GM19397 (cell line): ENCODE data around the gene HPCAL4.

Experiments used
- ATAC-seq: cut with Tn5 transposase; IDR thresholded peaks from one replicate; pipeline ENCODE4 v1.9.1; 2021; ENCODE audit warnings: mild to moderate bottlenecking, moderate library complexity; ENCODE audit not compliant: unreplicated experiment

HPCAL4 gene

GRCh38 chr1:39652554-39652953 is 38.7 kb downstream of the HPCAL4 start:
- no peak for ATAC-seq

- ATAC-seq, result no peak
Measured at GRCh38 chr1:39652105-39652504, 39.1 kb downstream of the HPCAL4 start.

GRCh38 chr1:39650431-39650830 is 40.8 kb downstream of the HPCAL4 start:
- ATAC-seq, result no peak

- no peak for ATAC-seq
Measured at GRCh38 chr1:39649636-39650185, 41.5 kb downstream of the HPCAL4 start.

- no peak for ATAC-seq
Measured at GRCh38 chr1:39648496-39648895, 42.7 kb downstream of the HPCAL4 start.

- ATAC-seq, result no peak
Measured at GRCh38 chr1:39647247-39647646, 44.0 kb downstream of the HPCAL4 start.

- ATAC-seq, result no peak
Measured at GRCh38 chr1:39646232-39647081, 44.8 kb downstream of the HPCAL4 start.

- ATAC-seq, result no peak
Measured at GRCh38 chr1:39645411-39646043, 45.7 kb downstream of the HPCAL4 start.

GRCh38 chr1:39643705-39644104 is 47.5 kb downstream of the HPCAL4 start:
- ATAC-seq, result no peak

GRCh38 chr1:39642796-39643195 is 48.4 kb downstream of the HPCAL4 start:
- no peak for ATAC-seq

- ATAC-seq, result no peak
Measured at GRCh38 chr1:39640861-39641260, 50.4 kb downstream of the HPCAL4 start.

- no peak for ATAC-seq
Measured at GRCh38 chr1:39639305-39640130, 51.7 kb downstream of the HPCAL4 start, which contains the start of gene HEYL. HEYL (minus strand) TSS chr1:39639643; CDS start chr1:39639625, 18 bp downstream.

GRCh38 chr1:39638965-39639304 is 52.3 kb downstream of the HPCAL4 start:
- no peak for ATAC-seq

- no peak for ATAC-seq
Measured at GRCh38 chr1:39637361-39637760, 53.9 kb downstream of the HPCAL4 start.

GRCh38 chr1:39635871-39636210 is 55.4 kb downstream of the HPCAL4 start:
- no peak for ATAC-seq

GRCh38 chr1:39635205-39635870 is 55.9 kb downstream of the HPCAL4 start:
- ATAC-seq, result no peak

- no peak for ATAC-seq
Measured at GRCh38 chr1:39633422-39633821, 57.8 kb downstream of the HPCAL4 start.

- no peak for ATAC-seq
Measured at GRCh38 chr1:39632682-39633417, 58.4 kb downstream of the HPCAL4 start.

GRCh38 chr1:39632323-39632681 is 58.9 kb downstream of the HPCAL4 start:
- no peak for ATAC-seq
